Upper lobe of left lung (tissue), 6 donors: ENCODE results near the gene PTPN12. TPM values are rescaled to one million over a fixed set of nuclear protein-coding genes. Genes with fewer than 3 reads are reported as not detected.

Experiments used
- ATAC-seq, 2 donors: fragments of 200-7000 bp; cut with Tn5 transposase; one replicate each; pipeline ENCODE4 v1.9.1; 2022; ENCODE audit warnings: mild to moderate bottlenecking in 2 of 2, moderate library complexity in 2 of 2; ENCODE audit not compliant: low FRiP score in 2 of 2
- DNase-seq, 2 donors: peaks; one replicate each; pipeline ENCODE4 v3.0.0-alpha.2; 2019 to 2020
- H3K27ac ChIP-seq, 4 donors: fragments of 200-600 bp; sonication (generic); one replicate each; pipeline ENCODE4 v1.5.1; 2016 to 2019
- H3K27me3 ChIP-seq, 4 donors: fragments of 200-600 bp; sonication (generic); one replicate each; pipeline ENCODE4 v1.5.1; 2017 to 2019
- H3K36me3 ChIP-seq, 4 donors: fragments of 200-600 bp; sonication (generic); one replicate each; pipeline ENCODE4 v1.5.1; 2016 to 2019
- H3K4me1 ChIP-seq, 4 donors: fragments of 200-600 bp; sonication (generic); one replicate each; pipeline ENCODE4 v1.5.1; 2018 to 2019
- H3K4me3 ChIP-seq, 4 donors: fragments of 200-600 bp; sonication (generic); one replicate each; pipeline ENCODE4 v1.5.1; 2017 to 2019; ENCODE audit warnings: mild to moderate bottlenecking in 2 of 4, moderate library complexity in 1 of 4
- H3K9me3 ChIP-seq, 4 donors: fragments of 200-600 bp; sonication (generic); one replicate each; pipeline ENCODE4 v1.5.1; 2018 to 2019
- EP300 ChIP-seq, 4 donors: sonication (generic); formaldehyde crosslinking; IDR thresholded peaks; one replicate each; pipeline ENCODE4 v1.5.1; 2017; ENCODE audit warnings: antibody characterized with exemption in 4 of 4, control low read depth in 2 of 4
- POLR2A ChIP-seq, 4 donors: fragments of 450-650 bp; IDR thresholded peaks; one replicate each; pipeline ENCODE4 v1.5.1; 2016 to 2017; ENCODE audit warnings: antibody characterized with exemption in 4 of 4, mild to moderate bottlenecking in 2 of 4
- POLR2AphosphoS5 ChIP-seq, 2 donors: sonication (generic); formaldehyde crosslinking; IDR thresholded peaks; one replicate each; pipeline ENCODE4 v1.5.1; 2017; ENCODE audit warnings: antibody characterized with exemption in 2 of 2
- WGBS, 2 donors: methylation state at CpG; one replicate each; pipeline ENCODE4 v1.1.5; 2017 to 2018; 5-methylcytosine and 5-hydroxymethylcytosine counted together
- total RNA-seq, 6 donors: library from RNA; depleted of rRNA in 4 of 6; stranded (reverse); fragments of >200 nt in 4 of 6; gene quantifications; one replicate each; pipeline versions ENCODE4 v1.1.0 to v1.2.1, GENCODE V29; 2016 to 2021
- TF ChIP-seq, protein P1 (sequence below), 6 experiments: fragments of 450-650 bp in 4 of 6; fragments of 200-600 bp in 2 of 6; sonication (generic) in 2 of 6; IDR thresholded peaks; one replicate each; pipeline ENCODE4 v1.5.1; 2016 to 2019; ENCODE audit warnings: antibody characterized with exemption in 6 of 6
- donor health status: DM: no; HTN: no; CAD: no; lungs with moderate emphysema.
- donor health status: DM: no; HTN: yes; CAD: no; lungs with severe emphysema.

PTPN12 gene
- total RNA-seq, 6 donors from 2014 or later: 104 to 211 (median 136) TPM

DNA sequence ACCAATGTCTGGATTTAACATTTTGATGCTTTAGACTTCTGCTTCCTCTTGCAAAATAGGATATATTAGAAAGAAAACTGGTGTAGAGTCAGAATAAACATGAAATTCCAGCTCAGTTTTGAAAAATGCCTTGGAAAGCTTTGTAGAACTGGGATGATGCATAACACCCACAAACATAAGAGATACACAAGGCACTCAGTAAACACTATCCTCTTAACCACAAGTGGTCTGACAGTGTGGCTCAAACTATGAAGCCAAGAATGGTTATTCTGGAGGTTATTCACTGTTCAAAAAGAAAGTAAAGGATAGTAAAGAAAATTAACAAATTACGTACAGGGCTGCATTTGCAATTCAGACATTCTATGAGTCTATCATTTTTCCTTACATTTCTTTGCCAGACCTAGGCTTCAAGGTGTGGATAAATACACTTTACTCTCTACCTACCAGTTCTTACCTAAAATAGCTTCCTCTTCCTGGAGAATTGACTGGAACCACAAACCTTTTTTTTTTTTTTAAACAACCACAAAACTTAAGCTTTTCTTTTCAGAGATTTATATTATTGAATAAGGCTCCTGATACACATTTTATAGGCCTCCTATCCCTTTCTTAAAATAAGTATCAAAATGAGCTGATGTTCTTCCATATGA is 150.1 kb downstream of the PTPN12 start:
- ATAC-seq (no peak), DNase-seq (no peak)
- Histone ChIP-seq H3K4me3 (no peak overlapping the region), H3K27me3 (no peaks in the 10 kb centered on the region), H3K27ac (peak overlapping the region in 3 of 4 donors; percentile 54 to 79 (median 75)), H3K36me3 (peaks cover 0 to 22% (median 5%) of the 10 kb centered on the region in 4 donors), H3K4me1 (peaks cover 31 to 38% (median 36%) of the 10 kb centered on the region in 4 donors), H3K9me3 (no peaks in the 10 kb centered on the region)
- TF ChIP-seq POLR2AphosphoS5 (IDR thresholded peaks at IDR 0.05): no peak
- TF ChIP-seq EP300 (IDR thresholded peaks at IDR 0.05): no peak
- TF ChIP-seq POLR2A (IDR thresholded peaks at IDR 0.05): no peak
- TF ChIP-seq, protein P1, sequence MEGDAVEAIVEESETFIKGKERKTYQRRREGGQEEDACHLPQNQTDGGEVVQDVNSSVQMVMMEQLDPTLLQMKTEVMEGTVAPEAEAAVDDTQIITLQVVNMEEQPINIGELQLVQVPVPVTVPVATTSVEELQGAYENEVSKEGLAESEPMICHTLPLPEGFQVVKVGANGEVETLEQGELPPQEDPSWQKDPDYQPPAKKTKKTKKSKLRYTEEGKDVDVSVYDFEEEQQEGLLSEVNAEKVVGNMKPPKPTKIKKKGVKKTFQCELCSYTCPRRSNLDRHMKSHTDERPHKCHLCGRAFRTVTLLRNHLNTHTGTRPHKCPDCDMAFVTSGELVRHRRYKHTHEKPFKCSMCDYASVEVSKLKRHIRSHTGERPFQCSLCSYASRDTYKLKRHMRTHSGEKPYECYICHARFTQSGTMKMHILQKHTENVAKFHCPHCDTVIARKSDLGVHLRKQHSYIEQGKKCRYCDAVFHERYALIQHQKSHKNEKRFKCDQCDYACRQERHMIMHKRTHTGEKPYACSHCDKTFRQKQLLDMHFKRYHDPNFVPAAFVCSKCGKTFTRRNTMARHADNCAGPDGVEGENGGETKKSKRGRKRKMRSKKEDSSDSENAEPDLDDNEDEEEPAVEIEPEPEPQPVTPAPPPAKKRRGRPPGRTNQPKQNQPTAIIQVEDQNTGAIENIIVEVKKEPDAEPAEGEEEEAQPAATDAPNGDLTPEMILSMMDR (IDR thresholded peaks at IDR 0.05): no peak
- WGBS, 2 donors: 71 to 83% methylated on average over 1 of the region's 1 CpG

DNA sequence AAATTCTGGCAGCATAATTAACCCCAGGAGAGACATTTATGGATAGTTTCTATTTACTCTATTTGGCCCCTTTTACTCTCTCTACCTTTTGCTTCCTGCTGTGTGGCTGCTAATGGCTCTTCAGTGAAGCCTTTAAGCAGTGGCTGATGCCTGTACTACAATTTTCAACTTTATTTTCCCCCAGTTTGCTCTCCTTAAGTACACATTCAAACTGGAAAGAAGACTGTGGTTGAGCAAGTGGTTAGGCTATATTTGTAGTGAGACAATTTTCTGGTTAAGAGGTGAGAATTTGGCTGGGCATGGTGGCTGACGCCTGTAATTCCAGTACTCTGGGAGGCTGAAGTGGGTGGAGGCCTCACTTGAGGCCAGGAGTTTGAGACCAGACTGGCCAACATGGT is 150.7 kb downstream of the PTPN12 start:
- Histone ChIP-seq H3K9me3 (no peaks in the 10 kb centered on the region), H3K36me3 (peaks cover 0 to 17% (median 4%) of the 10 kb centered on the region in 4 donors), H3K27me3 (no peaks in the 10 kb centered on the region), H3K4me3 (no peak overlapping the region), H3K27ac (peak overlapping the region in 3 of 4 donors; percentile 54 to 79 (median 75)), H3K4me1 (peaks cover 31 to 38% (median 36%) of the 10 kb centered on the region in 4 donors)
- TF ChIP-seq, protein P1 (IDR thresholded peaks at IDR 0.05): no peak
- TF ChIP-seq POLR2A (IDR thresholded peaks at IDR 0.05) (no peak), POLR2AphosphoS5 (IDR thresholded peaks at IDR 0.05) (no peak), EP300 (IDR thresholded peaks at IDR 0.05) (no peak)
- peak in 1 of 2 donors; percentile 46 for DNase-seq
- ATAC-seq: no peak
- 62 to 82% methylated on average over 1 of the region's 1 CpG for WGBS, 2 donors

Other genes with a start within 250 kb of the PTPN12 start
- gene GSAP, start 120.9 kb upstream of the PTPN12 start, total RNA-seq: 100 to 1,000 TPM in 2 of 6 donors, 10 to 100 TPM in 4; 44.0 to 160 (median 73.8) TPM
- 10 to 100 TPM; 15.1 to 43.7 (median 20.5) TPM for gene RSBN1L, start 159.2 kb downstream of the PTPN12 start, total RNA-seq